ENCODE results near the gene LKAAEAR1.

Gene LKAAEAR1

GRCh38 chr20:64052326-64052722 is 31.9 kb downstream of the LKAAEAR1 start:
- Histone ChIP-seq H3K27me3 (ENCODE audit: control insufficient read depth, insufficient read depth, low read length) (peaks cover 29% of the 10 kb centered on the region), H3K4me1 (ENCODE audit: control insufficient read depth, insufficient read depth, low read length) (no peaks in the 10 kb centered on the region), H3K4me3 (ENCODE audit: low read length) (no peak overlapping the region), H3K9ac (ENCODE audit: low read length) (no peak overlapping the region), H3K27ac (ENCODE audit: low read depth, low read length) (no peak overlapping the region), H3K36me3 (ENCODE audit: control insufficient read depth, insufficient read depth, low read length) (no peaks in the 10 kb centered on the region)

GRCh38 chr20:64051561-64052325 is 32.5 kb downstream of the LKAAEAR1 start:
- no peaks in the 10 kb centered on the region for H3K4me1 ChIP-seq (ENCODE audit: control insufficient read depth, insufficient read depth, low read length)
- no peaks in the 10 kb centered on the region for H3K36me3 ChIP-seq (ENCODE audit: control insufficient read depth, insufficient read depth, low read length)
- no peak overlapping the region for H3K9ac ChIP-seq (ENCODE audit: low read length)
- peaks cover 30% of the 10 kb centered on the region for H3K27me3 ChIP-seq (ENCODE audit: control insufficient read depth, insufficient read depth, low read length)
- no peak overlapping the region for H3K27ac ChIP-seq (ENCODE audit: low read depth, low read length)
- no peak overlapping the region for H3K4me3 ChIP-seq (ENCODE audit: low read length)

- Histone ChIP-seq H3K4me1 (ENCODE audit: control insufficient read depth, insufficient read depth, low read length) (no peaks in the 10 kb centered on the region), H3K27ac (ENCODE audit: low read depth, low read length) (no peak overlapping the region), H3K36me3 (ENCODE audit: control insufficient read depth, insufficient read depth, low read length) (no peaks in the 10 kb centered on the region), H3K9ac (ENCODE audit: low read length) (no peak overlapping the region), H3K4me3 (ENCODE audit: low read length) (no peak overlapping the region), H3K27me3 (ENCODE audit: control insufficient read depth, insufficient read depth, low read length) (peaks cover 37% of the 10 kb centered on the region)
Measured at GRCh38 chr20:64051033-64051452, 33.2 kb downstream of the LKAAEAR1 start.

- Histone ChIP-seq H3K4me1 (ENCODE audit: control insufficient read depth, insufficient read depth, low read length) (no peaks in the 10 kb centered on the region), H3K36me3 (ENCODE audit: control insufficient read depth, insufficient read depth, low read length) (no peaks in the 10 kb centered on the region), H3K9ac (ENCODE audit: low read length) (no peak overlapping the region), H3K27me3 (ENCODE audit: control insufficient read depth, insufficient read depth, low read length) (peaks cover 43% of the 10 kb centered on the region), H3K27ac (ENCODE audit: low read depth, low read length) (no peak overlapping the region), H3K4me3 (ENCODE audit: low read length) (no peak overlapping the region)
Measured at GRCh38 chr20:64050261-64051032, 33.8 kb downstream of the LKAAEAR1 start.

- H3K27me3 ChIP-seq (ENCODE audit: control insufficient read depth, insufficient read depth, low read length), result peaks cover 49% of the 10 kb centered on the region
- H3K4me1 ChIP-seq (ENCODE audit: control insufficient read depth, insufficient read depth, low read length), result no peaks in the 10 kb centered on the region
- H3K27ac ChIP-seq (ENCODE audit: low read depth, low read length), result no peak overlapping the region
- no peaks in the 10 kb centered on the region for H3K36me3 ChIP-seq (ENCODE audit: control insufficient read depth, insufficient read depth, low read length)
- H3K9ac ChIP-seq (ENCODE audit: low read length), result no peak overlapping the region
- H3K4me3 ChIP-seq (ENCODE audit: low read length), result no peak overlapping the region
Measured at GRCh38 chr20:64049878-64050260, 34.3 kb downstream of the LKAAEAR1 start.

GRCh38 chr20:64049060-64049877 is 34.9 kb downstream of the LKAAEAR1 start, which contains the start of gene SOX18:
Gene SOX18 (minus strand): TSS chr20:64049639. CDS start chr20:64049516, 123 bp downstream.
- no peak within 1 kb of the TSS for H3K4me3 ChIP-seq (ENCODE audit: low read length)
- no peaks in the 10 kb centered on the region for H3K36me3 ChIP-seq (ENCODE audit: control insufficient read depth, insufficient read depth, low read length)
- no peak within 1 kb of the TSS for H3K27ac ChIP-seq (ENCODE audit: low read depth, low read length)
- peaks cover 53% of the 10 kb centered on the region for H3K27me3 ChIP-seq (ENCODE audit: control insufficient read depth, insufficient read depth, low read length)
- H3K4me1 ChIP-seq (ENCODE audit: control insufficient read depth, insufficient read depth, low read length), result no peaks in the 10 kb centered on the region
- H3K9ac ChIP-seq (ENCODE audit: low read length), result no peak within 1 kb of the TSS

GRCh38 chr20:64048402-64049044 is 35.7 kb downstream of the LKAAEAR1 start:
- H3K4me1 ChIP-seq (ENCODE audit: control insufficient read depth, insufficient read depth, low read length), result no peaks in the 10 kb centered on the region
- H3K27me3 ChIP-seq (ENCODE audit: control insufficient read depth, insufficient read depth, low read length), result peaks cover 50% of the 10 kb centered on the region
- H3K9ac ChIP-seq (ENCODE audit: low read length), result no peak overlapping the region
- no peaks in the 10 kb centered on the region for H3K36me3 ChIP-seq (ENCODE audit: control insufficient read depth, insufficient read depth, low read length)
- no peak overlapping the region for H3K4me3 ChIP-seq (ENCODE audit: low read length)
- no peak overlapping the region for H3K27ac ChIP-seq (ENCODE audit: low read depth, low read length)

GRCh38 chr20:64047968-64048401 is 36.2 kb downstream of the LKAAEAR1 start:
- H3K4me1 ChIP-seq (ENCODE audit: control insufficient read depth, insufficient read depth, low read length), result no peaks in the 10 kb centered on the region
- H3K4me3 ChIP-seq (ENCODE audit: low read length), result peak overlapping the region; percentile 8
- H3K27me3 ChIP-seq (ENCODE audit: control insufficient read depth, insufficient read depth, low read length), result peaks cover 48% of the 10 kb centered on the region
- H3K27ac ChIP-seq (ENCODE audit: low read depth, low read length), result no peak overlapping the region
- no peaks in the 10 kb centered on the region for H3K36me3 ChIP-seq (ENCODE audit: control insufficient read depth, insufficient read depth, low read length)
- no peak overlapping the region for H3K9ac ChIP-seq (ENCODE audit: low read length)

- H3K27me3 ChIP-seq (ENCODE audit: control insufficient read depth, insufficient read depth, low read length), result peaks cover 51% of the 10 kb centered on the region
- H3K27ac ChIP-seq (ENCODE audit: low read depth, low read length), result no peak overlapping the region
- H3K36me3 ChIP-seq (ENCODE audit: control insufficient read depth, insufficient read depth, low read length), result no peaks in the 10 kb centered on the region
- peak overlapping the region; percentile 21 for H3K4me3 ChIP-seq (ENCODE audit: low read length)
- H3K9ac ChIP-seq (ENCODE audit: low read length), result no peak overlapping the region
- no peaks in the 10 kb centered on the region for H3K4me1 ChIP-seq (ENCODE audit: control insufficient read depth, insufficient read depth, low read length)
Measured at GRCh38 chr20:64047046-64047389, 37.2 kb downstream of the LKAAEAR1 start.

GRCh38 chr20:64045346-64046011 is 38.7 kb downstream of the LKAAEAR1 start:
- Histone ChIP-seq H3K27me3 (ENCODE audit: control insufficient read depth, insufficient read depth, low read length) (peaks cover 47% of the 10 kb centered on the region), H3K36me3 (ENCODE audit: control insufficient read depth, insufficient read depth, low read length) (no peaks in the 10 kb centered on the region), H3K27ac (ENCODE audit: low read depth, low read length) (no peak overlapping the region), H3K4me3 (ENCODE audit: low read length) (no peak overlapping the region), H3K9ac (ENCODE audit: low read length) (no peak overlapping the region), H3K4me1 (ENCODE audit: control insufficient read depth, insufficient read depth, low read length) (no peaks in the 10 kb centered on the region)

GRCh38 chr20:64044484-64045247 is 39.5 kb downstream of the LKAAEAR1 start:
- Histone ChIP-seq H3K9ac (ENCODE audit: low read length) (no peak overlapping the region), H3K36me3 (ENCODE audit: control insufficient read depth, insufficient read depth, low read length) (no peaks in the 10 kb centered on the region), H3K27me3 (ENCODE audit: control insufficient read depth, insufficient read depth, low read length) (peaks cover 49% of the 10 kb centered on the region), H3K4me1 (ENCODE audit: control insufficient read depth, insufficient read depth, low read length) (no peaks in the 10 kb centered on the region), H3K4me3 (ENCODE audit: low read length) (no peak overlapping the region), H3K27ac (ENCODE audit: low read depth, low read length) (no peak overlapping the region)
